NCI-H82 (cell line): Measurements from ENCODE around the gene STAT3.
"Not testable (repeated sequence)": the region's sequence is repeated elsewhere in the genome, so short reads cannot be mapped to it uniquely, and the experiment has no call there.

Source experiments
- DNase-seq: peaks from one replicate; lab custom pipeline; 2025; lab: John Stamatoyannopoulos, UW

STAT3 gene

GRCh38 chr17:42346481-42346880 is 41.8 kb downstream of the STAT3 start:
- no peak for DNase-seq

GRCh38 chr17:42345396-42346073 is 42.7 kb downstream of the STAT3 start:
- DNase-seq, result no peak

GRCh38 chr17:42342242-42343008 is 45.8 kb downstream of the STAT3 start:
- no peak for DNase-seq

- no peak for DNase-seq
These were observed 46.7 kb downstream of the STAT3 start for GRCh38 chr17:42341568-42341967.

GRCh38 chr17:42340691-42341127 is 47.5 kb downstream of the STAT3 start:
- no peak for DNase-seq

- DNase-seq, result no peak
These were observed 49.0 kb downstream of the STAT3 start for GRCh38 chr17:42339221-42339620.

- no peak for DNase-seq
These were observed 49.7 kb downstream of the STAT3 start for GRCh38 chr17:42338427-42338985.

- no peak for DNase-seq
These were observed 50.8 kb downstream of the STAT3 start for GRCh38 chr17:42337442-42337841.

- DNase-seq, result no peak
These were observed 53.6 kb downstream of the STAT3 start for GRCh38 chr17:42334677-42335076.

GRCh38 chr17:42333053-42333452 is 55.2 kb downstream of the STAT3 start:
- DNase-seq, result no peak

- no peak for DNase-seq
These were observed 58.9 kb downstream of the STAT3 start for GRCh38 chr17:42329025-42329976.

GRCh38 chr17:42325026-42325425 is 63.2 kb downstream of the STAT3 start:
- no peak for DNase-seq

GRCh38 chr17:42323268-42323773 is 64.9 kb downstream of the STAT3 start:
- no peak for DNase-seq

- DNase-seq, result peak; percentile 97
These were observed 65.6 kb downstream of the STAT3 start for GRCh38 chr17:42322382-42323267.

- peak; percentile 64 for DNase-seq
These were observed 66.7 kb downstream of the STAT3 start for GRCh38 chr17:42321555-42321954.

GRCh38 chr17:42317967-42318366 is 70.3 kb downstream of the STAT3 start:
- DNase-seq, result not testable (repeated sequence)

- DNase-seq, result peak; percentile 54
These were observed 70.9 kb downstream of the STAT3 start for GRCh38 chr17:42317266-42317845.

- DNase-seq, result no peak
These were observed 71.5 kb downstream of the STAT3 start for GRCh38 chr17:42316755-42317154.

GRCh38 chr17:42315402-42316156 is 72.7 kb downstream of the STAT3 start:
- no peak for DNase-seq
